ENCODE data around the gene EZH1. TPM values are rescaled to one million over a fixed set of nuclear protein-coding genes. Genes with fewer than 3 reads are reported as not detected.

EZH1 gene
- total RNA-seq, 1 donor from 2014 or later, result 30.4 TPM

GRCh38 chr17:42709561-42709960, 35.3 kb downstream of the EZH1 start:
- DNase-seq (ENCODE audit: low read depth, low spot score), result no peak
- Mint-ChIP-seq H3K27me3 (ENCODE audit: low read depth) (no peaks in the 10 kb centered on the region), H3K27ac (ENCODE audit: unreplicated experiment) (no peak overlapping the region), H3K9me3 (no peaks in the 10 kb centered on the region), H3K4me1 (no peaks in the 10 kb centered on the region), H3K36me3 (ENCODE audit: low read depth) (peaks cover 2% of the 10 kb centered on the region), H3K4me3 (no peak overlapping the region)
- no peak for TF ChIP-seq CTCF (conservative IDR thresholded peaks at IDR 0.05)

- no peak for TF ChIP-seq CTCF (conservative IDR thresholded peaks at IDR 0.05)
- no peaks in the 10 kb centered on the region for H3K27me3 Mint-ChIP-seq (ENCODE audit: low read depth)
- H3K4me3 Mint-ChIP-seq, result no peak overlapping the region
- H3K4me1 Mint-ChIP-seq, result no peaks in the 10 kb centered on the region
- no peaks in the 10 kb centered on the region for H3K9me3 Mint-ChIP-seq
- peaks cover 6% of the 10 kb centered on the region for H3K36me3 Mint-ChIP-seq (ENCODE audit: low read depth)
- DNase-seq (ENCODE audit: low read depth, low spot score), result no peak
- no peak overlapping the region for H3K27ac Mint-ChIP-seq (ENCODE audit: unreplicated experiment)
Observed at GRCh38 chr17:42708588-42708987, 36.3 kb downstream of the EZH1 start.

GRCh38 chr17:42706732-42707131, 38.1 kb downstream of the EZH1 start:
- no peak overlapping the region for H3K4me3 Mint-ChIP-seq
- no peak for DNase-seq (ENCODE audit: low read depth, low spot score)
- H3K4me1 Mint-ChIP-seq, result no peaks in the 10 kb centered on the region
- H3K27me3 Mint-ChIP-seq (ENCODE audit: low read depth), result no peaks in the 10 kb centered on the region
- no peak for TF ChIP-seq CTCF (conservative IDR thresholded peaks at IDR 0.05)
- H3K9me3 Mint-ChIP-seq, result no peaks in the 10 kb centered on the region
- peaks cover 10% of the 10 kb centered on the region for H3K36me3 Mint-ChIP-seq (ENCODE audit: low read depth)
- H3K27ac Mint-ChIP-seq (ENCODE audit: unreplicated experiment), result no peak overlapping the region

DNA sequence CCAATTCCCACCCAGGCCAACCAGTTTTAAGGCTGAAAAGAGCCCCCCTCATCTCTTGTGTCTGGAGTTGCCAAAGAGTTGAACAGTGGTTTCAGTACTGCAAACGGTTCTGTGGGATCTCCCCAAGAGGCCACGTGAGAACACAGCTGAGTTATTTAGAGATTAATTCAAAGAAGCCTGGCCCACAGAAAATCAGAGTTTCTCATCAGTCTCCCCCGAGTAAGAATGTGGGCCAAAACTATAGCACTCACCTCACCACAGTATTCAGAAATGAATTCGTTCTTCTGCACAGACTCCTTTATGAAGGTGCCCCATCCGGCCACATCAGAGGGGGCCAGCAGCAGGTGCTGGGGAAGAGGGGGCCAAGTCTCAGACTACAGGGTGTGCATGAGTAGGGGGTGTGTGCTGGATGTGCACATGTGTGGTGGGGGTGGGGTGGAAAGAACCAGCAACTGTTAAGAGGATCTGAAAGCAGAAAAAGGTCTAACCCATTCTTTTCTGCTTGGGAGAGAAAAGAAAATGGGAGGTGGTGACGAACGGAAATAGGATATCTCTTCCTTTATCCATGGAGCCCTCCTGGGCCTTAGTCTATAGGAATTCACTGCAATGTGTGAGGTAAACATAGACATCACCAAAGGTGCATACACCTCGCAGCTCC, 39.9 kb downstream of the EZH1 start:
- no peaks in the 10 kb centered on the region for H3K9me3 Mint-ChIP-seq
- H3K36me3 Mint-ChIP-seq (ENCODE audit: low read depth), result peaks cover 8% of the 10 kb centered on the region
- no peaks in the 10 kb centered on the region for H3K27me3 Mint-ChIP-seq (ENCODE audit: low read depth)
- no peak for DNase-seq (ENCODE audit: low read depth, low spot score)
- no peak overlapping the region for H3K4me3 Mint-ChIP-seq
- H3K4me1 Mint-ChIP-seq, result no peaks in the 10 kb centered on the region
- TF ChIP-seq CTCF (conservative IDR thresholded peaks at IDR 0.05), result no peak
- H3K27ac Mint-ChIP-seq (ENCODE audit: unreplicated experiment), result no peak overlapping the region

- no peaks in the 10 kb centered on the region for H3K9me3 Mint-ChIP-seq
- no peak for TF ChIP-seq CTCF (conservative IDR thresholded peaks at IDR 0.05)
- peaks cover 8% of the 10 kb centered on the region for H3K36me3 Mint-ChIP-seq (ENCODE audit: low read depth)
- H3K27ac Mint-ChIP-seq (ENCODE audit: unreplicated experiment), result no peak overlapping the region
- no peaks in the 10 kb centered on the region for H3K27me3 Mint-ChIP-seq (ENCODE audit: low read depth)
- DNase-seq (ENCODE audit: low read depth, low spot score), result no peak
- no peak overlapping the region for H3K4me3 Mint-ChIP-seq
- no peaks in the 10 kb centered on the region for H3K4me1 Mint-ChIP-seq
Observed at GRCh38 chr17:42704490-42704836, 40.4 kb downstream of the EZH1 start.

All from neural crest cell (in vitro differentiated cells).